Fibroblast of pulmonary artery (primary cell): ENCODE results near the gene SBF2.
"Not testable (repeated sequence)": the region's sequence is repeated elsewhere in the genome, so short reads cannot be mapped to it uniquely, and the experiment has no call there.

Experiments
- DNase-seq: peaks from one replicate; pipeline ENCODE4 v3.0.0-alpha.2; 2010; ENCODE audit warnings: low read depth
- H3K4me3 ChIP-seq: replicated peaks from 2 replicates; pipeline ENCODE4 v1.5.1; 2011; ENCODE audit warnings: low read depth, mild to moderate bottlenecking, control low read depth, low read length, moderate library complexity
- CTCF ChIP-seq: IDR thresholded peaks from 2 replicates; pipeline ENCODE4 v1.5.1; 2011; ENCODE audit warnings: mild to moderate bottlenecking, control low read depth, low read length, inconsistent platforms; ENCODE audit errors: missing control alignments

The SBF2 gene

GRCh38 chr11:10096987-10097386 is 197.0 kb downstream of the SBF2 start:
- no peak for TF ChIP-seq CTCF
- no peak for DNase-seq
- H3K4me3 ChIP-seq: no peak overlapping the region

GRCh38 chr11:10095412-10096208 is 198.4 kb downstream of the SBF2 start:
- TF ChIP-seq CTCF: no peak
- no peak overlapping the region for H3K4me3 ChIP-seq
- DNase-seq: no peak

GRCh38 chr11:10092426-10092825 is 201.6 kb downstream of the SBF2 start:
- TF ChIP-seq CTCF: no peak
- DNase-seq: no peak
- no peak overlapping the region for H3K4me3 ChIP-seq

- H3K4me3 ChIP-seq: no peak overlapping the region
- DNase-seq: peak; percentile 45
- no peak for TF ChIP-seq CTCF
Measured at GRCh38 chr11:10091314-10092045, 202.5 kb downstream of the SBF2 start.

GRCh38 chr11:10087923-10088225 is 206.1 kb downstream of the SBF2 start:
- not testable (repeated sequence) for H3K4me3 ChIP-seq, DNase-seq

- H3K4me3 ChIP-seq: no peak overlapping the region
- no peak for TF ChIP-seq CTCF
- peak; percentile 36 for DNase-seq
Measured at GRCh38 chr11:10087186-10087922, 206.7 kb downstream of the SBF2 start.

- TF ChIP-seq CTCF: no peak
- no peak overlapping the region for H3K4me3 ChIP-seq
- DNase-seq: no peak
Measured at GRCh38 chr11:10080138-10080537, 213.9 kb downstream of the SBF2 start.
